ENCODE measurements around the gene NINJ1.
"Not testable (repeated sequence)": the region's sequence is repeated elsewhere in the genome, so short reads cannot be mapped to it uniquely, and the experiment has no call there.

Gene NINJ1

DNA sequence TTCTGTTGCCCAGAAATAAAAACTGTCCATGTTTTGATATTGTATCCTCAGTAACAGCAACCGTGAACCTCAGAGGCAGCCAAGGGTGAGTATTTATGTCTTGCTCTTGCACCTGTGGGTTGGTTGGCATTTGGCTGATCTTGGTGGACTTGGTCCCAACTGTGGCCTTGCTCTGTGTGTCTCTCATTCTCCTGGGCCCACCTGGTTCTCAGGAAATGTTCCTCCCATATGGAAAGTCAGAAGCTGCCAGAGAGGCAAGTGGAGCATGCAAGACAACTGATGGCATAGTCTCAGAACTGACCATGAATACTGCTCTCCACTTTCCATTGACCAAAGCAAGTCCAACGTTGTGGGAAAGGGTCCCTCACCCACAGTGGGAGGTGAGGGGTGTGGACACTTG, 13.6 kb upstream of the NINJ1 start:
- no peak overlapping the region for H3K27ac ChIP-seq (ENCODE audit: low read depth, low read length)
- H3K9me3 ChIP-seq (ENCODE audit: control insufficient read depth in 5 of 5, low read length in 5 of 5): peaks cover 0 to 6% (median 3%) of the 10 kb centered on the region in 5 donors
- H3K4me1 ChIP-seq (ENCODE audit: control insufficient read depth in 5 of 5, insufficient read depth in 5 of 5, low read length in 5 of 5): peaks cover 0 to 14% (median 9%) of the 10 kb centered on the region in 5 donors
- H3K27me3 ChIP-seq (ENCODE audit: control insufficient read depth in 5 of 5, insufficient read depth in 4 of 5, low read length in 5 of 5): peaks cover 0 to 14% (median 0%) of the 10 kb centered on the region in 5 donors
- H3K9ac ChIP-seq (ENCODE audit: low read length in 5 of 5): no peak overlapping the region
- no peaks in the 10 kb centered on the region for H3K36me3 ChIP-seq (ENCODE audit: control insufficient read depth in 5 of 5, insufficient read depth in 5 of 5, low read length in 5 of 5)
- no peak overlapping the region for H3K4me3 ChIP-seq (ENCODE audit: low read depth in 1 of 5, low read length in 5 of 5)

DNA sequence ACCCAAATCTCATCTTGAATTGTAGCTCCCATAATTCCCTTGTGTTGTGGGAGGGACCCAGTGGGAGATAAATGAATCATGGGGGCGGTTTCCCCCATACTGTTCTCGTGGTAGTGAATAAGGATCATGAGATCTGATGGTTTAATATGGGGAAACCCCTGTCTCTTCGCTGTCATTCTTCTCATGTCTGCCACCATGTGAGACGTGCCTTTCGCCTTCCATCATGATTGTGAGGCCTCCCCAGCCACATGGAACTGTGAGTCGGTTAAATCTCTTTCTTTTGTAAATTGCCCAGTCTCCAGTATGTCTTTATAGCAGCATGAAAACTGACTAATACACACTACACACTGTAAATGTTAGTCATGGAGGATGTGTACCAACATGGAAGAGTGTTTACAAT, 12.6 kb upstream of the NINJ1 start:
- not testable (repeated sequence) for H3K9ac ChIP-seq (ENCODE audit: low read length in 5 of 5); H3K27ac ChIP-seq (ENCODE audit: low read depth, low read length); H3K4me3 ChIP-seq (ENCODE audit: low read depth in 1 of 5, low read length in 5 of 5); H3K9me3 ChIP-seq (ENCODE audit: control insufficient read depth in 5 of 5, low read length in 5 of 5); H3K36me3 ChIP-seq (ENCODE audit: control insufficient read depth in 5 of 5, insufficient read depth in 5 of 5, low read length in 5 of 5)
- H3K27me3 ChIP-seq (ENCODE audit: control insufficient read depth in 5 of 5, insufficient read depth in 4 of 5, low read length in 5 of 5): peaks cover 0 to 14% (median 0%) of the 10 kb centered on the region in 5 donors
- peaks cover 0 to 14% (median 9%) of the 10 kb centered on the region in 5 donors for H3K4me1 ChIP-seq (ENCODE audit: control insufficient read depth in 5 of 5, insufficient read depth in 5 of 5, low read length in 5 of 5)

DNA sequence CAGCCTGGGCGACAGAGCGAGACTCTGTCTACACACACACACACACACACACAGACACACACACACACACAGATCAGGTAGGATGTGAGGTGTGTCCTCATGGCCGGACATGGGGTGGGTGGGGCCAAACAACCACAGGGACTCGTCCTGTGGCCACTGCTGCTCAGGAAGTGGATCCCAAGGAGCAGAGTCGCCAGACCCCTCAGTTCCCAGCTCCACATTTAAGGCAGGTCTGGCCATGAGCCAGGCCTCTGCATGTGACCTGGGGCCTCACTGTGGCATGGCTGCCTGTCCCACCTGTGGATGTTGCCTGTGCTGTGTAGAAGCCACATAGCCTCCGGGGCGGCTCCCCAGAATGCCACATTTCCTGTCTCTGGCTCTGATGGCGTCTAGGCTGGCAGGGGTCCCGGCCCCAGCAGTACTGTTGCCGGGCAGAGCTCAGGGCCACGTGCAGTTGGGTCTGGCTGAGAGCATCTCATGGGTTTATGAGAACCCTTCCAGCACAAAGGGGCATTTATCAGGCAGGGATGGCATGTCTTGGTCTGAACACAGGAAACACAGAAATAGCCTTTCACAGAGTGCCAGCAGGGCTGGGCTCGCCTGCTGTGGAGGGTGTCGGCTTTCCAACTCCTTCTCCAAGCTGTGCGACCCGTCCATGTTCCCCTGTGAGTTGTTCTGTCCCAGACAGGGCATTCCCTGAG, 9.9 kb upstream of the NINJ1 start:
- Histone ChIP-seq H3K27ac (ENCODE audit: low read depth, low read length) (no peak overlapping the region), H3K36me3 (ENCODE audit: control insufficient read depth in 5 of 5, insufficient read depth in 5 of 5, low read length in 5 of 5) (no peaks in the 10 kb centered on the region), H3K9ac (ENCODE audit: low read length in 5 of 5) (no peak overlapping the region), H3K9me3 (ENCODE audit: control insufficient read depth in 5 of 5, low read length in 5 of 5) (peaks cover 0 to 6% (median 3%) of the 10 kb centered on the region in 5 donors), H3K4me1 (ENCODE audit: control insufficient read depth in 5 of 5, insufficient read depth in 5 of 5, low read length in 5 of 5) (peaks cover 0 to 11% (median 7%) of the 10 kb centered on the region in 5 donors), H3K4me3 (ENCODE audit: low read depth in 1 of 5, low read length in 5 of 5) (no peak overlapping the region), H3K27me3 (ENCODE audit: control insufficient read depth in 5 of 5, insufficient read depth in 4 of 5, low read length in 5 of 5) (peaks cover 0 to 8% (median 0%) of the 10 kb centered on the region in 5 donors)

DNA sequence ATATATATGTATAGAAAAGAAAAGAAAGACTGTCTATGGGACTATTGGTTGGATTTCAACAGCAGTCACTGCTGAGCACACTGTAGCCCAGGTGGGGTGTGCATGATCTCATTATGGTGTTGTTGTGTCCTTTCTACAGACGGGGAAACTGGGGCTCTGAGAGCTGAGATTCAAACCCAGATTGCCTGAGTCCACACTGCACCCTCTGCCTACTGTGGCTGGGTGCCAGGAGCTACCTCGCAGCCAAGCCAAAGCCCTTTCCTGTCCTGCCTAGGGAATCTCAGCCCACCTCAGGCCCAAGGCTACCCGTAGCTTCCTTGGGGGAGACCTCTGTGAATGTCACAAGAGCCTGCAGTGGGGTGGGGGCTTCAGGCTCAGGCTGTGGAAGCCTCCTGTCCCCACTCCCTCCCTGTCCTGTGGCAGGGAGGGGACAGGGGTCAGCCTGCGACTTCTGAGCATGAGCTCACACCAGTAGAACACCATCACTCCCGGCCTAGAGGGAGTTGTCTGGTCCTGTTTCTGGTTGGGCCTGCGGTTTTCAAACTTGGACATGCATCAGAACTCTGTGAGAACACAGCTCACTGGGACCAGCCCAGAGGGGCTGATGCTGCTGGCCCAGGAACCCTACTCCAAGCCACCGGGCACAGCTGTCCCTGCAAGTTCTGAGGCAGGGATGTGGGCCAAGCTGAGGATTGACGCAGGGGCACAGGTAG, 7.9 kb upstream of the NINJ1 start:
- Histone ChIP-seq H3K27me3 (ENCODE audit: control insufficient read depth in 5 of 5, insufficient read depth in 4 of 5, low read length in 5 of 5) (peaks cover 0 to 8% (median 0%) of the 10 kb centered on the region in 5 donors), H3K9me3 (ENCODE audit: control insufficient read depth in 5 of 5, low read length in 5 of 5) (peaks cover 0 to 6% (median 5%) of the 10 kb centered on the region in 5 donors), H3K9ac (ENCODE audit: low read length in 5 of 5) (no peak overlapping the region), H3K27ac (ENCODE audit: low read depth, low read length) (no peak overlapping the region), H3K4me1 (ENCODE audit: control insufficient read depth in 5 of 5, insufficient read depth in 5 of 5, low read length in 5 of 5) (peaks cover 0 to 11% (median 7%) of the 10 kb centered on the region in 5 donors), H3K4me3 (ENCODE audit: low read depth in 1 of 5, low read length in 5 of 5) (no peak overlapping the region), H3K36me3 (ENCODE audit: control insufficient read depth in 5 of 5, insufficient read depth in 5 of 5, low read length in 5 of 5) (no peaks in the 10 kb centered on the region)

DNA sequence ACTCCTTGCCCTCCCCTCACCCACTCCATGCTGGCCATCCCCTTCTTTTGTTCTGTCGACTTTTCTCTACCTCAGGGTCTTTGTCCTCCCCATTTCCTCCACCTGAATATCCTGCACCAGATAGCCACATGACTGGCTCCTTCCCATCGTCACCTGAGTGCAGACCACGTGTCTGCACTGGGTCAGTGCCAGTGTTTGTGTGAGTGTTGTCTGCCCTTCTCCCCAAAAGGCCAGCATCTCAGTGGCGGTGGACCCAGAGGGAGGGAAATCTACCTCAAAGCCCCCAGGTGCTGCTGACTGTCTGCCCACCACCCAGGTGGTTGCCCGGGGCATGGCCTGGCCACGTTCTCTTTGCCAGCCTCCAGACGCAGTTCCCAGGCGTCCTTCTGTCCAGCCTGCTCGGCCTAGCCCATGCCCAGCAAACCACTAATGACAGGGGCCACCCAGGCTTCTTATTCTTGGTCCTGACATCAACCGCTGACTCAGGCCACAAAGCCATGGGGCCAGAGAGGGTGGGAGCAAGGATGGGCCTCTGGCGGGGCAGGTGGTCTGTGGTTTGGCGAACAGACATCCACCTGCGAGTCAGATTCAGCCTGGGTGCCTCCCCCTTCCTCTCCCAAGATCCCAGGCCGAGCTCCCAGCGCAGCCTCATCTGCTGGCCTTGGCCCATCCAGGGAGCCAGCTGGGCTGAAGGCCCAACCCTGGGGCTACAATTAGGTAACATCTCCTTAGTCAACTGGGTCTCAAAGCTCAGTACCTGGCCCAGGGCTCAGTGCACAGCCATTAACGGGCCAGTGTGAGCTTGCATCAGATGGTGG, 5.5 kb upstream of the NINJ1 start:
- Histone ChIP-seq H3K4me1 (ENCODE audit: control insufficient read depth in 5 of 5, insufficient read depth in 5 of 5, low read length in 5 of 5) (peaks cover 4 to 26% (median 22%) of the 10 kb centered on the region in 5 donors), H3K27ac (ENCODE audit: low read depth, low read length) (no peak overlapping the region), H3K27me3 (ENCODE audit: control insufficient read depth in 5 of 5, insufficient read depth in 4 of 5, low read length in 5 of 5) (peaks cover 0 to 7% (median 0%) of the 10 kb centered on the region in 5 donors), H3K36me3 (ENCODE audit: control insufficient read depth in 5 of 5, insufficient read depth in 5 of 5, low read length in 5 of 5) (no peaks in the 10 kb centered on the region), H3K9me3 (ENCODE audit: control insufficient read depth in 5 of 5, low read length in 5 of 5) (peaks cover 0 to 6% (median 5%) of the 10 kb centered on the region in 5 donors), H3K4me3 (ENCODE audit: low read depth in 1 of 5, low read length in 5 of 5) (no peak overlapping the region), H3K9ac (ENCODE audit: low read length in 5 of 5) (no peak overlapping the region)

DNA sequence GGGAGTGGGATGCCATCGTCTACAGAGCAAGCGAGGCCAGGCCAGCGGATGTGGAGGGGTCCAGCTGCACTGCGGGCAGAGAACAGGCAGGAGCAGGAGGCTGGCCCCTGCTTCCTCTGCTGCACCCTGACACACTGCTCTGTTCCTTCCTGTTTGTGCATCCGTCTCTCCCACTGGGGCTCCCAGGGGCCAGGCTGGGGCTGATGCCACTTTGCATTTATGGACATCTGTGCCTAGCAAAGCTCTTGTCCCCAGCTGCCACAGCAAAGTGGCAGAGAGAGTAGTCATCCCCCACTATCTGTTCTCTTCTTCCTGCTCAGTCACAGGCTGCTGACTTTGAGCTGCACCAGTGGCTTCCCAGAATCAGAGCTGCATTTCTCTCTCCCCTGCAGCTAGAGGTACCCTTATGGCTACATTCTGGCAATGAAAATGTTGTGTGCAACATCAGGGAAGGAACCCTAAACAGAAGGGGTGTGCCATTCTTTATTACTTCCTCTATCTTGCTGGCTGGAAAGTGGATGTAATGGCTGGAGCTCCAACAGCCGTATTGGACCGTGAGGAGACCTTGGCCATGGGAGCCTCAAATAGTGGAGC, 4.2 kb upstream of the NINJ1 start:
- Histone ChIP-seq H3K4me3 (ENCODE audit: low read depth in 1 of 5, low read length in 5 of 5) (no peak overlapping the region), H3K36me3 (ENCODE audit: control insufficient read depth in 5 of 5, insufficient read depth in 5 of 5, low read length in 5 of 5) (no peaks in the 10 kb centered on the region), H3K9ac (ENCODE audit: low read length in 5 of 5) (no peak overlapping the region), H3K9me3 (ENCODE audit: control insufficient read depth in 5 of 5, low read length in 5 of 5) (peaks cover 0 to 6% (median 5%) of the 10 kb centered on the region in 5 donors), H3K27ac (ENCODE audit: low read depth, low read length) (no peak overlapping the region), H3K27me3 (ENCODE audit: control insufficient read depth in 5 of 5, insufficient read depth in 4 of 5, low read length in 5 of 5) (peaks cover 0 to 4% (median 0%) of the 10 kb centered on the region in 5 donors), H3K4me1 (ENCODE audit: control insufficient read depth in 5 of 5, insufficient read depth in 5 of 5, low read length in 5 of 5) (peaks cover 7 to 27% (median 18%) of the 10 kb centered on the region in 5 donors)

DNA sequence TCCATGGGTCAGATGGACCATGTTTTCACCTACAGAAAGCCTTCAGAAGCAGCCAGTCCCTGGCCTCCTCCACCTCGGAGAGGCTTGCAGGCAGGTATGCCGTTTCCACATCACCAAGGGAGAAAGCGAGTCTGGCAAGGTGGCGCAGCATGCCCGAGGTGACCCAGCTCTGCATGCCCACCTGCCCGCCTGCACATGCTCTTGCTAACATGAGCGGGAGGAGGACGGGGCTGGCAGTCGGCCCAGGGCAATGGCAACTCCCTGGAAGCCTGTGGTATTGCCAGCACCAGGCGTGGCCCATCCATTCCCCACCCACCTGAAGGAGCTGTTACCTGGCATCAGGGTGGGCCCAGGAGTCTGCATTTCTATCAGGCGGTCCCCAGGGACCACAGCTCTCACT, 3.3 kb upstream of the NINJ1 start:
- Histone ChIP-seq H3K27me3 (ENCODE audit: control insufficient read depth in 5 of 5, insufficient read depth in 4 of 5, low read length in 5 of 5) (peaks cover 0 to 4% (median 0%) of the 10 kb centered on the region in 5 donors), H3K9ac (ENCODE audit: low read length in 5 of 5) (no peak overlapping the region), H3K36me3 (ENCODE audit: control insufficient read depth in 5 of 5, insufficient read depth in 5 of 5, low read length in 5 of 5) (no peaks in the 10 kb centered on the region), H3K9me3 (ENCODE audit: control insufficient read depth in 5 of 5, low read length in 5 of 5) (peaks cover 0 to 6% (median 5%) of the 10 kb centered on the region in 5 donors), H3K27ac (ENCODE audit: low read depth, low read length) (no peak overlapping the region), H3K4me3 (ENCODE audit: low read depth in 1 of 5, low read length in 5 of 5) (no peak overlapping the region), H3K4me1 (ENCODE audit: control insufficient read depth in 5 of 5, insufficient read depth in 5 of 5, low read length in 5 of 5) (peaks cover 10 to 36% (median 27%) of the 10 kb centered on the region in 5 donors)

DNA sequence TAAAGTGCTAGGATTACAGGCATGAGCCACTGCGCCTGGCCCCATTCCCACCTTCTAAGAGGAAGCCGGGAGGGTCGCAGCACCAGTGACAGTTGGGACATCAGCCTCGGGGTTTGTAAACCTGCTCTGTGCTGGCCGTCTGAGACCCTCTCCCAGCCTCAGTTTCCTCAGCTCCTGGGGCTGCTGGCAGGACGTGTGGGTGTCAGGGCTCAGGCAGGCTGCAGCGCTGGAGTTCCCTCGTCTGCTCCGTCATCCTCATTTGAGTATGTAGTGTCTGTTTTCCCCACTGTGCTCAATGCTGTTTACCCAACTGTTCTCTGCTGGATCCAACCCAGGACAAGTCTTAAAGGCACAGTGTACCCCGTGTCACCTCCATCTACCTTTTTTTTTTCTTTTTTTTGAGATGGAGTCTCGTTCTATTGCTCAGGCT, 2.0 kb upstream of the NINJ1 start:
- H3K4me1 ChIP-seq (ENCODE audit: control insufficient read depth in 5 of 5, insufficient read depth in 5 of 5, low read length in 5 of 5): peaks cover 10 to 49% (median 40%) of the 10 kb centered on the region in 5 donors
- H3K9ac ChIP-seq (ENCODE audit: low read length in 5 of 5): peak overlapping the region in 2 of 5 donors; percentile 28 to 59
- no peaks in the 10 kb centered on the region for H3K36me3 ChIP-seq (ENCODE audit: control insufficient read depth in 5 of 5, insufficient read depth in 5 of 5, low read length in 5 of 5)
- H3K27ac ChIP-seq (ENCODE audit: low read depth, low read length): no peak overlapping the region
- H3K4me3 ChIP-seq (ENCODE audit: low read depth in 1 of 5, low read length in 5 of 5): peak overlapping the region in 3 of 5 donors; percentile 19 to 40 (median 29)
- peaks cover 0 to 6% (median 5%) of the 10 kb centered on the region in 5 donors for H3K9me3 ChIP-seq (ENCODE audit: control insufficient read depth in 5 of 5, low read length in 5 of 5)
- peaks cover 0 to 4% (median 0%) of the 10 kb centered on the region in 5 donors for H3K27me3 ChIP-seq (ENCODE audit: control insufficient read depth in 5 of 5, insufficient read depth in 4 of 5, low read length in 5 of 5)

DNA sequence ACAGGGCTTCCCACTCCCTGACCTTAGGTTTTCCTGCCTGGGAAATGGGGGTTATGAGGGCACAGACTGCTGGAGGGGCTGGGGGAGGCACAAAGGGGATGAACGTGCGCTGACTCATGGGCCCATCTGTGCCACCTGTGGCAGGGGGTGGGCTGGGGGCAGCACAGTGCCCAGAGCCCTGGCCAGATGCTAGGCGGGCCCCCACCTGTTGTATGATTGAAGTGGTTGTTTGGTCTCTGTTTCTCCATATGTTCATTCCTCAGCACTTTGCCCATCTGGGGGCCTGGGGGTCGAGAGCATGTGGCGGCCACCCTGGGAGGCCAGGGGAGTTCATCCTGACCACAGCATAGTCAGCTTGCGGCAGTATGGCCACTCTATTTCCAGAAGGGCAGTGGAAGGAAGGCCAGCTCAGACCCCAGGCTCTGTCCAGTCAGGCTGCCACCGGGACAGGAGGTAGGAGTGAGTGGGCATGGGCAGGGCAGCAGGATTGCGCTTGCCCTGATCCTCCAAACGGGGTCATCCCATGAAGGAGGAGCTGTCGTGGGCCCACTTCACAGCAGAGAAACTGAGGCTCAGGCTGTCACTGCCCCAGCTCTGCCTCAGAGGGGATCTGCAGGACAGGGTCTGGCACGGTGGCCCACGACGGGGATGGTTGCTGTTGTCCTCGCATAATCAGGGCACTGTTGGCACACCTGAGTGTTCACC, 841 bp upstream of the NINJ1 start:
- Histone ChIP-seq H3K4me3 (ENCODE audit: low read depth in 1 of 5, low read length in 5 of 5) (peak overlapping the region; percentile 50 to 84 (median 75)), H3K4me1 (ENCODE audit: control insufficient read depth in 5 of 5, insufficient read depth in 5 of 5, low read length in 5 of 5) (peaks cover 10 to 60% (median 52%) of the 10 kb centered on the region in 5 donors), H3K9ac (ENCODE audit: low read length in 5 of 5) (peak overlapping the region; percentile 55 to 95 (median 76)), H3K27me3 (ENCODE audit: control insufficient read depth in 5 of 5, insufficient read depth in 4 of 5, low read length in 5 of 5) (peaks cover 0 to 4% (median 0%) of the 10 kb centered on the region in 5 donors), H3K36me3 (ENCODE audit: control insufficient read depth in 5 of 5, insufficient read depth in 5 of 5, low read length in 5 of 5) (no peaks in the 10 kb centered on the region), H3K9me3 (ENCODE audit: control insufficient read depth in 5 of 5, low read length in 5 of 5) (peaks cover 0 to 6% (median 5%) of the 10 kb centered on the region in 5 donors), H3K27ac (ENCODE audit: low read depth, low read length) (peak overlapping the region; percentile 88)
